Mesenchymal stem cell (in vitro differentiated cells and primary cell): Measurements from ENCODE around the gene KLC1.

Experiments used
- DNase-seq: peaks from one replicate; pipeline ENCODE4 v3.0.0-alpha.2; 2013
- H2AFZ ChIP-seq: one replicate; pipeline ENCODE4 v1.6.1; 2013; ENCODE audit warnings: low read depth, mild to moderate bottlenecking, control low read depth, inconsistent platforms, low read length, moderate library complexity
- H2AK5ac ChIP-seq: 2 replicates; pipeline ENCODE4 v1.6.1; 2013; ENCODE audit warnings: low read length, moderate library complexity, mild to moderate bottlenecking, inconsistent platforms; ENCODE audit not compliant: severe bottlenecking
- H2BK120ac ChIP-seq: one replicate; pipeline ENCODE4 v1.6.1; 2013; ENCODE audit warnings: low read depth, mild to moderate bottlenecking, inconsistent platforms, low read length, moderate library complexity
- H2BK12ac ChIP-seq, 2 experiments: one replicate each; pipeline ENCODE4 v1.6.1; 2013; ENCODE audit warnings: inconsistent platforms in 2 of 2, low read length in 2 of 2, mild to moderate bottlenecking in 2 of 2, moderate library complexity in 2 of 2, control low read depth in 1 of 2
- H2BK15ac ChIP-seq: one replicate; pipeline ENCODE4 v1.6.1; 2013; ENCODE audit warnings: mild to moderate bottlenecking, low read depth, inconsistent platforms; ENCODE audit not compliant: poor library complexity, severe bottlenecking
- H2BK5ac ChIP-seq: 2 replicates; pipeline ENCODE4 v1.6.1; 2013; ENCODE audit warnings: low read depth, mild to moderate bottlenecking, low read length, control low read depth, inconsistent platforms; ENCODE audit not compliant: poor library complexity, severe bottlenecking
- H3K14ac ChIP-seq, 2 experiments: one replicate each; pipeline ENCODE4 v1.6.1; 2013; ENCODE audit warnings: inconsistent platforms in 2 of 2, low read length in 2 of 2, control low read depth in 1 of 2, mild to moderate bottlenecking in 1 of 2, moderate library complexity in 1 of 2
- H3K18ac ChIP-seq, 2 experiments: one replicate each; pipeline ENCODE4 v1.6.1; 2013; ENCODE audit warnings: inconsistent platforms in 2 of 2, low read length in 2 of 2, control low read depth in 1 of 2, low read depth in 1 of 2, mild to moderate bottlenecking in 1 of 2
- H3K23ac ChIP-seq, 2 experiments: one replicate each; pipeline ENCODE4 v1.6.1; 2013; ENCODE audit warnings: inconsistent platforms in 2 of 2, low read length in 2 of 2, mild to moderate bottlenecking in 2 of 2, moderate library complexity in 2 of 2, control low read depth in 1 of 2
- H3K27ac ChIP-seq: 2 replicates; pipeline ENCODE4 v1.5.1; 2013; ENCODE audit warnings: mild to moderate bottlenecking, moderate library complexity, low read length, control low read depth, inconsistent platforms; ENCODE audit not compliant: poor library complexity, severe bottlenecking
- H3K27me3 ChIP-seq, 2 experiments: 2 replicates each; pipeline versions ENCODE4 v1.6.1 to v1.7.0; 2013; ENCODE audit warnings: low read length in 2 of 2, mild to moderate bottlenecking in 2 of 2, moderate library complexity in 2 of 2, control low read depth in 1 of 2, inconsistent platforms in 1 of 2; ENCODE audit not compliant: control insufficient read depth in 1 of 2, insufficient read depth in 1 of 2
- H3K36me3 ChIP-seq, 2 experiments: 2 replicates each; pipeline versions ENCODE4 v1.6.1 to v1.7.0; 2013; ENCODE audit warnings: low read length in 2 of 2, control low read depth in 1 of 2, inconsistent platforms in 1 of 2, low read depth in 1 of 2, mild to moderate bottlenecking in 1 of 2; ENCODE audit not compliant: insufficient read depth in 2 of 2, control insufficient read depth in 1 of 2
- H3K4ac ChIP-seq, 2 experiments: one replicate each; pipeline ENCODE4 v1.6.1; 2013; ENCODE audit warnings: inconsistent platforms in 2 of 2, low read length in 2 of 2, mild to moderate bottlenecking in 2 of 2, moderate library complexity in 2 of 2, control low read depth in 1 of 2, low read depth in 1 of 2
- H3K4me1 ChIP-seq: 2 replicates; pipeline ENCODE4 v1.6.1; 2013; ENCODE audit warnings: low read depth, low read length, control low read depth; ENCODE audit not compliant: control insufficient read depth, insufficient read depth
- H3K4me2 ChIP-seq: 2 replicates; pipeline ENCODE4 v1.6.1; 2013; ENCODE audit warnings: low read length, mild to moderate bottlenecking, inconsistent platforms; ENCODE audit not compliant: poor library complexity, severe bottlenecking
- H3K4me3 ChIP-seq, 2 experiments: 2 replicates each; pipeline versions ENCODE4 v1.5.1 to v1.7.0; 2013; ENCODE audit warnings: low read length in 2 of 2, mild to moderate bottlenecking in 2 of 2, control low read depth in 1 of 2, low read depth in 1 of 2; ENCODE audit not compliant: insufficient read depth in 1 of 2
- H3K79me1 ChIP-seq: replicated peaks from 2 replicates; pipeline ENCODE4 v1.6.1; 2013; ENCODE audit warnings: mild to moderate bottlenecking, control low read depth, low read length, inconsistent platforms; ENCODE audit not compliant: poor library complexity, severe bottlenecking
- H3K9ac ChIP-seq: 2 replicates; pipeline ENCODE4 v1.7.0; 2013; ENCODE audit warnings: mild to moderate bottlenecking, low read length, moderate library complexity
- H3K9me3 ChIP-seq: 2 replicates; pipeline ENCODE4 v1.7.0; 2013; ENCODE audit warnings: mild to moderate bottlenecking, low read length; ENCODE audit not compliant: control insufficient read depth
- H4K8ac ChIP-seq: one replicate; pipeline ENCODE4 v1.6.1; 2013; ENCODE audit warnings: inconsistent platforms, mild to moderate bottlenecking, low read length, moderate library complexity
- H4K91ac ChIP-seq: one replicate; pipeline ENCODE4 v1.6.1; 2013; ENCODE audit warnings: mild to moderate bottlenecking, low read length, inconsistent platforms
- WGBS: methylation state at CpG from one replicate; pipeline ENCODE4 v1.1.7; 2013; ENCODE audit warnings: mixed read lengths; 5-methylcytosine and 5-hydroxymethylcytosine counted together

KLC1 gene

GRCh38 chr14:103600503-103600902 is 28.5 kb upstream of the KLC1 start:
- no peak overlapping the region for H4K91ac ChIP-seq
- no peaks in the 10 kb centered on the region for H3K27me3 ChIP-seq
- no peak overlapping the region for H2BK120ac ChIP-seq
- H3K14ac ChIP-seq = no peak overlapping the region
- peaks cover 9% of the 10 kb centered on the region for H3K79me1 ChIP-seq
- no peak overlapping the region for H4K8ac ChIP-seq
- no peak overlapping the region for H2BK12ac ChIP-seq
- no peak overlapping the region for H3K4me3 ChIP-seq
- H3K27ac ChIP-seq = no peak overlapping the region
- H3K4me1 ChIP-seq = peaks cover 13% of the 10 kb centered on the region
- no peak overlapping the region for H3K23ac ChIP-seq
- DNase-seq = no peak
- H3K4me2 ChIP-seq = no peak overlapping the region
- no peak overlapping the region for H3K18ac ChIP-seq
- H2BK15ac ChIP-seq = no peak overlapping the region
- WGBS = 91% methylated on average over 5 of the region's 5 CpGs
- H3K4ac ChIP-seq = no peak overlapping the region
- H2AK5ac ChIP-seq = no peak overlapping the region
- peaks cover 0 to 5% of the 10 kb centered on the region in 2 experiments for H3K36me3 ChIP-seq
- no peak overlapping the region for H2BK5ac ChIP-seq
- no peaks in the 10 kb centered on the region for H3K9me3 ChIP-seq
- H2AFZ ChIP-seq = no peak overlapping the region
- no peak overlapping the region for H3K9ac ChIP-seq

DNA sequence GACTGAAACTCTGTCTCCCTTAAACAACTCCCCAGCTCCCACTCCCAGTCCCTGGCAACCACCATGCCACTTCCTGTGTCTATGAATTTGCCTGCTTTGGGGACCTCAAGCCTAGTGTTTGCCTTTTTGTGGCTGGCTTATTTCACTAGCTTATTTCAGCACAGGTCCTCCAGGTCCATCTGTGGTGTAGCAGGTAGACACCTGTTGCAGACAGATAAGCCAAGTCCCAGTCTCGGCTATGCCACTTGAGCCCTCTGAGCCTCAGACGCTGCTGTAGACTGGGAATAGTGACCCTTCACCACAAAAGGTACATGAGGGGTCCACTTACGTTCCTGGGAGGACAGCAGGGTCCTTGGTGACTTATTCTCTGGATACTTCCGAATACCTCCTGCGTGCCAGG is 24.4 kb upstream of the KLC1 start:
- Histone ChIP-seq H3K23ac (no peak overlapping the region), H4K8ac (no peak overlapping the region), H3K4me2 (no peak overlapping the region), H2AK5ac (no peak overlapping the region), H3K4me3 (no peak overlapping the region), H2AFZ (no peak overlapping the region), H3K27ac (no peak overlapping the region), H3K27me3 (peaks cover 0 to 4% of the 10 kb centered on the region in 2 experiments), H3K18ac (no peak overlapping the region), H2BK12ac (no peak overlapping the region), H3K14ac (no peak overlapping the region), H3K79me1 (peaks cover 3% of the 10 kb centered on the region), H4K91ac (peak overlapping the region; percentile 75), H3K9ac (no peak overlapping the region), H2BK15ac (no peak overlapping the region), H2BK5ac (no peak overlapping the region), H3K4me1 (peaks cover 17% of the 10 kb centered on the region), H2BK120ac (no peak overlapping the region), H3K4ac (no peak overlapping the region), H3K9me3 (no peaks in the 10 kb centered on the region), H3K36me3 (no peaks in the 10 kb centered on the region)
- DNase-seq = no peak
- WGBS = 98% methylated on average over 5 of the region's 5 CpGs

GRCh38 chr14:103606963-103607668 is 21.9 kb upstream of the KLC1 start:
- peak; percentile 94 for DNase-seq
- Histone ChIP-seq H4K8ac (no peak overlapping the region), H3K4me3 (peak overlapping the region in 1 of 2 experiments; percentile 65), H3K9ac (peak overlapping the region; percentile 19), H2AFZ (no peak overlapping the region), H3K18ac (peak overlapping the region in 1 of 2 experiments; percentile 82), H3K14ac (no peak overlapping the region), H3K36me3 (no peaks in the 10 kb centered on the region), H2AK5ac (no peak overlapping the region), H4K91ac (no peak overlapping the region), H3K79me1 (peaks cover 3% of the 10 kb centered on the region), H3K27me3 (peaks cover 0 to 4% of the 10 kb centered on the region in 2 experiments), H3K4me2 (peak overlapping the region; percentile 42), H3K23ac (no peak overlapping the region), H2BK120ac (no peak overlapping the region), H3K27ac (no peak overlapping the region), H2BK5ac (no peak overlapping the region), H3K4me1 (peaks cover 17% of the 10 kb centered on the region), H3K4ac (peak overlapping the region in 1 of 2 experiments; percentile 35), H3K9me3 (peaks cover 7% of the 10 kb centered on the region), H2BK15ac (no peak overlapping the region), H2BK12ac (peak overlapping the region in 1 of 2 experiments; percentile 75)
- WGBS = 29% methylated on average over 25 of the region's 25 CpGs

GRCh38 chr14:103607822-103608221 is 21.2 kb upstream of the KLC1 start:
- Histone ChIP-seq H2AK5ac (no peak overlapping the region), H3K9ac (peak overlapping the region; percentile 19), H3K14ac (no peak overlapping the region), H2BK120ac (no peak overlapping the region), H3K4me1 (peaks cover 17% of the 10 kb centered on the region), H3K18ac (no peak overlapping the region), H3K4ac (no peak overlapping the region), H3K9me3 (peaks cover 7% of the 10 kb centered on the region), H2BK5ac (no peak overlapping the region), H3K27ac (no peak overlapping the region), H2BK12ac (peak overlapping the region; percentile 27 to 72), H3K79me1 (peaks cover 3% of the 10 kb centered on the region), H3K36me3 (no peaks in the 10 kb centered on the region), H3K4me2 (no peak overlapping the region), H2BK15ac (peak overlapping the region; percentile 84), H4K91ac (peak overlapping the region; percentile 66), H4K8ac (no peak overlapping the region), H2AFZ (no peak overlapping the region), H3K4me3 (peak overlapping the region in 1 of 2 experiments; percentile 65), H3K27me3 (peaks cover 0 to 4% of the 10 kb centered on the region in 2 experiments), H3K23ac (no peak overlapping the region)
- DNase-seq = no peak
- 82% methylated on average over 15 of the region's 15 CpGs for WGBS
